T-helper 2 cell treated with Interferon-gamma antibody and Interleukin-4, amounts not matched to agents 100 ng/mL and 5 ng/mL, for 36 hours (primary cell): Measurements from ENCODE around the gene TMEM89. TPM values are rescaled to one million over a fixed set of nuclear protein-coding genes. Genes with fewer than 3 reads are reported as not detected.

ENCODE experiments used
- intact Hi-C: fragments of 100-400 bp; cut with micrococcal nuclease; formaldehyde crosslinking; loops from one replicate; pipeline ENCODE4 v1.15.1; 2023
- total RNA-seq: library from RNA; stranded (reverse); gene quantifications from 2 replicates; pipeline ENCODE4 v1.2.3, GENCODE V29; 2022

TMEM89 gene
- total RNA-seq, 1 donor from 2014 or later: 0.77 TPM

- intact Hi-C loops: no loop called here
Observed at GRCh38 chr3:48644898-48645760, 23.6 kb upstream of the TMEM89 start.

GRCh38 chr3:48642605-48643004 is 21.0 kb upstream of the TMEM89 start:
- intact Hi-C loops: no loop called here

- intact Hi-C loops: no loop called here
Observed at GRCh38 chr3:48641396-48641795, 19.8 kb upstream of the TMEM89 start.

GRCh38 chr3:48639944-48640606 is 18.5 kb upstream of the TMEM89 start:
- intact Hi-C loops: loop anchor here (10.0 kb wide), 1 partner anchor 235 kb away; no protein-coding TSS in a partner anchor

- intact Hi-C loops: loop anchor here (10.0 kb wide), 1 partner anchor 233 kb away; no protein-coding TSS in a partner anchor
Observed at GRCh38 chr3:48637305-48637704, 15.7 kb upstream of the TMEM89 start.

GRCh38 chr3:48636149-48636655 is 14.6 kb upstream of the TMEM89 start:
- intact Hi-C loops: loop anchor here (10.0 kb wide), 1 partner anchor 231 kb away; no protein-coding TSS in a partner anchor

GRCh38 chr3:48635222-48636021 is 13.9 kb upstream of the TMEM89 start, which contains the start of gene SLC26A6:
TSS of gene SLC26A6 (minus strand) at chr3:48635461. CDS start at chr3:48635393, 68 bp downstream.
- intact Hi-C loops: loop anchor here (1.0 to 10.0 kb wide), 5 partner anchors 21 to 231 kb away; partner anchors contain the start of genes NCKIPSD and UQCRC1

GRCh38 chr3:48634661-48635221 is 13.2 kb upstream of the TMEM89 start:
- intact Hi-C loops: loop anchor here (1.0 to 10.0 kb wide), 5 partner anchors 22 to 230 kb away; partner anchors contain the start of genes NCKIPSD and UQCRC1

- intact Hi-C loops: loop anchor here (10.0 kb wide), 1 partner anchor 229 kb away; no protein-coding TSS in a partner anchor
Observed at GRCh38 chr3:48633743-48634142, 12.2 kb upstream of the TMEM89 start.

GRCh38 chr3:48633256-48633655 is 11.7 kb upstream of the TMEM89 start:
- intact Hi-C loops: loop anchor here (10.0 kb wide), 1 partner anchor 228 kb away; no protein-coding TSS in a partner anchor

- intact Hi-C loops: loop anchor here (10.0 kb wide), 1 partner anchor 227 kb away; no protein-coding TSS in a partner anchor
Observed at GRCh38 chr3:48631516-48632448, 10.2 kb upstream of the TMEM89 start.

- intact Hi-C loops: loop anchor here (10.0 kb wide), 1 partner anchor 226 kb away; no protein-coding TSS in a partner anchor
Observed at GRCh38 chr3:48630833-48631232, 9.3 kb upstream of the TMEM89 start.

- intact Hi-C loops: loop anchor here (10.0 kb wide), 1 partner anchor 226 kb away; no protein-coding TSS in a partner anchor
Observed at GRCh38 chr3:48630407-48630806, 8.8 kb upstream of the TMEM89 start.

GRCh38 chr3:48629894-48630293 is 8.3 kb upstream of the TMEM89 start:
- intact Hi-C loops: loop anchor here (10.0 kb wide), 1 partner anchor 225 kb away; no protein-coding TSS in a partner anchor

GRCh38 chr3:48628277-48629017 is 6.9 kb upstream of the TMEM89 start:
- intact Hi-C loops: no loop called here

GRCh38 chr3:48625600-48625999 is 4.0 kb upstream of the TMEM89 start:
- intact Hi-C loops: no loop called here

- intact Hi-C loops: no loop called here
Observed at GRCh38 chr3:48624767-48625166, 3.2 kb upstream of the TMEM89 start.

GRCh38 chr3:48623851-48624547 is 2.4 kb upstream of the TMEM89 start:
- intact Hi-C loops: no loop called here
